ENCODE data around the gene BPTF. TPM values are rescaled to one million over a fixed set of nuclear protein-coding genes. Genes with fewer than 3 reads are reported as not detected.

The BPTF gene
- total RNA-seq, 4 donors from 2014 or later, result 67.6 to 213 (median 102) TPM

- Histone ChIP-seq H3K4me3 (no peak overlapping the region), H3K9me3 (no peaks in the 10 kb centered on the region), H3K4me1 (peaks cover 54% of the 10 kb centered on the region), H3K36me3 (no peaks in the 10 kb centered on the region), H3K27ac (no peak overlapping the region), H3K27me3 (no peaks in the 10 kb centered on the region)
- DNase-seq (ENCODE audit: low spot score in 2 of 2), result no peak
- TF ChIP-seq POLR2AphosphoS5 (IDR thresholded peaks at IDR 0.05), result no peak
- TF ChIP-seq CTCF (IDR thresholded peaks at IDR 0.05), result no peak
- no peak for TF ChIP-seq EP300 (IDR thresholded peaks at IDR 0.05)
- TF ChIP-seq POLR2A (IDR thresholded peaks at IDR 0.05), result no peak
- 49% methylated on average over 6 of the region's 6 CpGs for WGBS
These were observed 5.1 kb downstream of the BPTF start for GRCh38 chr17:67830440-67830839.

DNA sequence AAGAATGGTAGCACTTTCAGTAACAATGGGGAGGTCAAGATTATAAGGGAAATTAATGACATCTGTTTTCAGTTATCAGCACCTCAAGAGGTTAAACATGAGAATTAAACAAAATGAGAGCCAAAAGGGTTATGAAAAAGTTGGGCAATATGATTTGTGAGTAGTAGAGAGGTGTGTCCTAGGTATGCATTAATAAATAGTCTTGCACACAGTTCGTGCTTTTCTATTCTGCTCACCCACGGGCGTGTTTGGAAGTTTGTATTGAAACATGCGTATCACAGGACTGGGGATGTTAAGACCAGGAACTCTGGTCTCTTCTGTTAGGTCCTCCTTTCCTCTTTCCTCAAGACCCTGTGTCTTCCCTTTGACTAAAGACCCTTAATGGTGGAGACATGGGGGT lies 6.0 kb downstream of the BPTF start:
- TF ChIP-seq EP300 (IDR thresholded peaks at IDR 0.05) (no peak), POLR2AphosphoS5 (IDR thresholded peaks at IDR 0.05) (no peak), POLR2A (IDR thresholded peaks at IDR 0.05) (no peak), CTCF (IDR thresholded peaks at IDR 0.05) (no peak)
- H3K9me3 ChIP-seq, result no peaks in the 10 kb centered on the region
- H3K4me3 ChIP-seq, result no peak overlapping the region
- H3K36me3 ChIP-seq, result no peaks in the 10 kb centered on the region
- no peaks in the 10 kb centered on the region for H3K27me3 ChIP-seq
- H3K27ac ChIP-seq, result no peak overlapping the region
- no peak for DNase-seq (ENCODE audit: low spot score in 2 of 2)
- H3K4me1 ChIP-seq, result peaks cover 57% of the 10 kb centered on the region
- WGBS, result 64% methylated on average over 4 of the region's 4 CpGs

DNA sequence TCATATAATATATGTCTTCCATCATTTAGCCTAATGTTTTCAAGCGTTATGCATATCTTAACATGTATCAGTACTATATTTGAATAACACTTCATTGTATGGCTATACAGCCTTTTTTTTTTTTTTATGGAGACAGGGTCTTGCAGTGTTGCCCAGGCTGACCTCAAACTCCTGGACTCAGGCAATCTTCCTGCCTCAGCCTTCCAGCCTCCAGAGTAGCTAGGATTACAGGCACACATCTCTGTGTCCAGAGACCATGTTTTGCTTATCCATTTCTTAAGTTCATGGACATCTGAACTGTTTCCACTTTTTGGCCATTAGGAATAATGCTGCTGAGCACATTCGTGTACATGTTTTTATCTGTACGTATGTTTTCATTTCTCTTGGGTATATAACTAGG lies 7.8 kb downstream of the BPTF start:
- no peak for TF ChIP-seq POLR2AphosphoS5 (IDR thresholded peaks at IDR 0.05)
- no peak for TF ChIP-seq EP300 (IDR thresholded peaks at IDR 0.05)
- no peak for TF ChIP-seq CTCF (IDR thresholded peaks at IDR 0.05)
- TF ChIP-seq POLR2A (IDR thresholded peaks at IDR 0.05), result no peak
- H3K4me3 ChIP-seq, result no peak overlapping the region
- no peak for DNase-seq (ENCODE audit: low spot score in 2 of 2)
- H3K36me3 ChIP-seq, result no peaks in the 10 kb centered on the region
- H3K4me1 ChIP-seq, result peaks cover 45% of the 10 kb centered on the region
- no peak overlapping the region for H3K27ac ChIP-seq
- no peaks in the 10 kb centered on the region for H3K9me3 ChIP-seq
- no peaks in the 10 kb centered on the region for H3K27me3 ChIP-seq
- WGBS, result 91% methylated on average over 3 of the region's 3 CpGs

GRCh38 chr17:67833946-67834631 lies 8.8 kb downstream of the BPTF start:
- Histone ChIP-seq H3K4me3 (no peak overlapping the region), H3K27ac (no peak overlapping the region), H3K9me3 (no peaks in the 10 kb centered on the region), H3K4me1 (peaks cover 40% of the 10 kb centered on the region), H3K36me3 (no peaks in the 10 kb centered on the region), H3K27me3 (no peaks in the 10 kb centered on the region)
- TF ChIP-seq POLR2AphosphoS5 (IDR thresholded peaks at IDR 0.05) (no peak), CTCF (IDR thresholded peaks at IDR 0.05) (no peak), EP300 (IDR thresholded peaks at IDR 0.05) (no peak), POLR2A (IDR thresholded peaks at IDR 0.05) (no peak)
- 84% methylated on average over 3 of the region's 3 CpGs for WGBS
- DNase-seq (ENCODE audit: low spot score in 2 of 2), result no peak

DNA sequence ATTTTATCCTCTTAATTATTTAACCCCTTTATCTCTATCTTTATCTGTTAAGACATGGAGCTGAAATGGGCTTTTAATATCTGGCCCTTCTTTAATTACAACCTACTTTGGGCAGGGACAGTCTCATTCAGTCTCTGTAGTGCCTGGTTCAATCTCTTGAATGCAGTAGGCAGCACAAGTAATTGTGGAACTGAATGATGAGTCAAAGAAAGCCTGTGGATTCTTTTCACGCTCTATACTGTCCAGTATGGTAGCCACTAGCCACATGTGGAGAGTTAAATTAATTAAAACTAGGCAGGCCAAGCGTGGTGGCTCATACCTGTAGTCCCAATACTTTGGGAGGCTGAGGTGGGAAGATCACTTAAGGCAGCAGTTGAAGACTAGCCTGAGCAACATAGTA lies 9.3 kb downstream of the BPTF start:
- Histone ChIP-seq H3K27me3 (no peaks in the 10 kb centered on the region), H3K27ac (no peak overlapping the region), H3K4me1 (peaks cover 34% of the 10 kb centered on the region), H3K4me3 (no peak overlapping the region), H3K36me3 (no peaks in the 10 kb centered on the region), H3K9me3 (no peaks in the 10 kb centered on the region)
- TF ChIP-seq EP300 (IDR thresholded peaks at IDR 0.05), result no peak
- TF ChIP-seq POLR2AphosphoS5 (IDR thresholded peaks at IDR 0.05), result no peak
- WGBS, result 95% methylated on average over 2 of the region's 2 CpGs
- DNase-seq (ENCODE audit: low spot score in 2 of 2), result no peak

Measured in suprapubic skin (tissue), 4 donors.